A549 (cell line): ENCODE data around the gene SLC9A3.

Experiments
- GATA3 ChIP-seq: IDR thresholded peaks from 2 replicates; pipeline ENCODE4 v1.6.1; 2012; ENCODE audit warnings: borderline replicate concordance
- HDAC2 ChIP-seq: fragments of 200-600 bp; sonication (generic); IDR thresholded peaks from 2 replicates; pipeline ENCODE4 v1.6.1; 2016
- JUN ChIP-seq, 2 experiments: fragments of >200 bp; sonication (Bioruptor Twin); formaldehyde crosslinking; IDR thresholded peaks; 2 replicates in 1 of 2; 3 replicates in 1 of 2; pipeline ENCODE4 v1.6.1; 2016 to 2017
- KDM1A ChIP-seq: fragments of 200-600 bp; sonication (generic); IDR thresholded peaks from 2 replicates; pipeline ENCODE4 v1.6.1; 2016; ENCODE audit warnings: low read depth, mild to moderate bottlenecking
- MAZ ChIP-seq: fragments of 150-350 bp; IDR thresholded peaks from 2 replicates; pipeline ENCODE4 v1.6.1; 2014; ENCODE audit warnings: antibody characterized with exemption, low read depth, low read length, borderline replicate concordance
- NR3C1 ChIP-seq: fragments of >200 bp; sonication (Bioruptor Twin); formaldehyde crosslinking; IDR thresholded peaks from 3 replicates; pipeline ENCODE4 v1.6.1; 2017
- POLR2A ChIP-seq: IDR thresholded peaks from 2 replicates; pipeline ENCODE4 v1.6.1; 2012; ENCODE audit warnings: mild to moderate bottlenecking, low read length
- RAD21 ChIP-seq, 2 experiments: fragments of >200 bp in 1 of 2; sonication (Bioruptor Twin) in 1 of 2; formaldehyde crosslinking in 1 of 2; IDR thresholded peaks in 1 of 2; conservative IDR thresholded peaks in 1 of 2; 2 replicates in 1 of 2; 3 replicates in 1 of 2; pipeline ENCODE4 v1.6.1; 2012 to 2018; ENCODE audit warnings: inconsistent platforms in 1 of 2
- SMC3 ChIP-seq: fragments of >200 bp; sonication (Bioruptor Twin); formaldehyde crosslinking; IDR thresholded peaks from 3 replicates; pipeline ENCODE4 v1.6.1; 2018; ENCODE audit warnings: inconsistent platforms
- ZC3H11A ChIP-seq: fragments of 450-650 bp; IDR thresholded peaks from 2 replicates; pipeline ENCODE4 v1.6.1; 2014; ENCODE audit warnings: antibody characterized with exemption, mild to moderate bottlenecking
- TF ChIP-seq, protein P1 (sequence below): fragments of >200 bp; sonication (Bioruptor Twin); formaldehyde crosslinking; IDR thresholded peaks from 3 replicates; pipeline ENCODE4 v1.5.1; 2016
- TF ChIP-seq, protein P2 (sequence below): fragments of >200 bp; sonication (Bioruptor Twin); formaldehyde crosslinking; IDR thresholded peaks from 3 replicates; pipeline ENCODE4 v1.6.1; 2016
- TF ChIP-seq, protein P3 (sequence below): IDR thresholded peaks from 2 replicates; pipeline ENCODE4 v1.6.1; 2012; ENCODE audit warnings: low read depth, borderline replicate concordance

DNA sequence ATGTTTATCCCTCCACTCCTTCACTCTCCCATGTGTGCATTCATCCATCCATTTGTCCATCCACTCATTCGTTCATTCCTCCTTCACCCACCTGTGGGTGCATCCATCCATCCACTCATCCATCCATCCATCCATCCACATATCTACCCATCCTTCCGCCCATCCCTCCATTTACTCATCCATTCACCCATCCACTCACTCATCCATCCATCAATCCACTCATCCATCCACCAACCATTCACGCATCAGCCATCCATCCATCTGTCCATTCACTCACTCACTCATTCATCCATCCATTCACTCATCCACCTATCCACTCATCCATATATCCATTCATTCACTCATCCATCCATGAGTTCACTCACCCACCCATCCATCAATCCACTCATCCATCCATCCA lies 7.3 kb downstream of the SLC9A3 start:
- TF ChIP-seq, protein P1, sequence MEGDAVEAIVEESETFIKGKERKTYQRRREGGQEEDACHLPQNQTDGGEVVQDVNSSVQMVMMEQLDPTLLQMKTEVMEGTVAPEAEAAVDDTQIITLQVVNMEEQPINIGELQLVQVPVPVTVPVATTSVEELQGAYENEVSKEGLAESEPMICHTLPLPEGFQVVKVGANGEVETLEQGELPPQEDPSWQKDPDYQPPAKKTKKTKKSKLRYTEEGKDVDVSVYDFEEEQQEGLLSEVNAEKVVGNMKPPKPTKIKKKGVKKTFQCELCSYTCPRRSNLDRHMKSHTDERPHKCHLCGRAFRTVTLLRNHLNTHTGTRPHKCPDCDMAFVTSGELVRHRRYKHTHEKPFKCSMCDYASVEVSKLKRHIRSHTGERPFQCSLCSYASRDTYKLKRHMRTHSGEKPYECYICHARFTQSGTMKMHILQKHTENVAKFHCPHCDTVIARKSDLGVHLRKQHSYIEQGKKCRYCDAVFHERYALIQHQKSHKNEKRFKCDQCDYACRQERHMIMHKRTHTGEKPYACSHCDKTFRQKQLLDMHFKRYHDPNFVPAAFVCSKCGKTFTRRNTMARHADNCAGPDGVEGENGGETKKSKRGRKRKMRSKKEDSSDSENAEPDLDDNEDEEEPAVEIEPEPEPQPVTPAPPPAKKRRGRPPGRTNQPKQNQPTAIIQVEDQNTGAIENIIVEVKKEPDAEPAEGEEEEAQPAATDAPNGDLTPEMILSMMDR: no peak
- TF ChIP-seq POLR2A: no peak
- no peak for TF ChIP-seq GATA3
- TF ChIP-seq, protein P2, sequence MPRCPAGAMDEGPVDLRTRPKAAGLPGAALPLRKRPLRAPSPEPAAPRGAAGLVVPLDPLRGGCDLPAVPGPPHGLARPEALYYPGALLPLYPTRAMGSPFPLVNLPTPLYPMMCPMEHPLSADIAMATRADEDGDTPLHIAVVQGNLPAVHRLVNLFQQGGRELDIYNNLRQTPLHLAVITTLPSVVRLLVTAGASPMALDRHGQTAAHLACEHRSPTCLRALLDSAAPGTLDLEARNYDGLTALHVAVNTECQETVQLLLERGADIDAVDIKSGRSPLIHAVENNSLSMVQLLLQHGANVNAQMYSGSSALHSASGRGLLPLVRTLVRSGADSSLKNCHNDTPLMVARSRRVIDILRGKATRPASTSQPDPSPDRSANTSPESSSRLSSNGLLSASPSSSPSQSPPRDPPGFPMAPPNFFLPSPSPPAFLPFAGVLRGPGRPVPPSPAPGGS: no peak
- no peak for TF ChIP-seq MAZ
- no peak for TF ChIP-seq SMC3
- no peak for TF ChIP-seq RAD21 (conservative IDR thresholded peaks at IDR 0.05 in 1 of 2, IDR thresholded peaks at IDR 0.05 in 1 of 2)
- TF ChIP-seq ZC3H11A: no peak
- TF ChIP-seq KDM1A: no peak
- TF ChIP-seq NR3C1: no peak
- no peak for TF ChIP-seq JUN (IDR thresholded peaks at IDR 0.05)
- TF ChIP-seq HDAC2: no peak
- TF ChIP-seq, protein P3, sequence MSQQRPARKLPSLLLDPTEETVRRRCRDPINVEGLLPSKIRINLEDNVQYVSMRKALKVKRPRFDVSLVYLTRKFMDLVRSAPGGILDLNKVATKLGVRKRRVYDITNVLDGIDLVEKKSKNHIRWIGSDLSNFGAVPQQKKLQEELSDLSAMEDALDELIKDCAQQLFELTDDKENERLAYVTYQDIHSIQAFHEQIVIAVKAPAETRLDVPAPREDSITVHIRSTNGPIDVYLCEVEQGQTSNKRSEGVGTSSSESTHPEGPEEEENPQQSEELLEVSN: no peak
